ENCODE results near the gene DCAKD.

DNA sequence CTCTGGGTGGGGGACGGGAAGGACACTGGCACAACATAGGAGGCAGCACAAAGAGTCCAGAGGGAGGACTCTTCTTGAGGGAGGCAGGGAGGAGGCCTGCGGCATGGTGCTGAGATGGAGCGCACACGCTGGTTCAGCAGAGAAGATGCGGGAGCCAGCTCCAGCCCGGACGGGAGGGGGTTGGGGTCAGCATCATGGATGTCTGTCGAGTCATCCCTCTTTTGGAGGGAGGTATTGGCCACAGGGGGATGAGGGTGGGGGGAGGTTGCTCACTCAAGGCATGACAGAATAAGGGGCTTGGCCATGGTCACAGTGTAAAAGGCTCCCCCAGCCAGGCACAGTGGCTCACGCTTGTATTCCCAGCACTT lies 19.3 kb downstream of the DCAKD start:
- TF ChIP-seq, protein P1, sequence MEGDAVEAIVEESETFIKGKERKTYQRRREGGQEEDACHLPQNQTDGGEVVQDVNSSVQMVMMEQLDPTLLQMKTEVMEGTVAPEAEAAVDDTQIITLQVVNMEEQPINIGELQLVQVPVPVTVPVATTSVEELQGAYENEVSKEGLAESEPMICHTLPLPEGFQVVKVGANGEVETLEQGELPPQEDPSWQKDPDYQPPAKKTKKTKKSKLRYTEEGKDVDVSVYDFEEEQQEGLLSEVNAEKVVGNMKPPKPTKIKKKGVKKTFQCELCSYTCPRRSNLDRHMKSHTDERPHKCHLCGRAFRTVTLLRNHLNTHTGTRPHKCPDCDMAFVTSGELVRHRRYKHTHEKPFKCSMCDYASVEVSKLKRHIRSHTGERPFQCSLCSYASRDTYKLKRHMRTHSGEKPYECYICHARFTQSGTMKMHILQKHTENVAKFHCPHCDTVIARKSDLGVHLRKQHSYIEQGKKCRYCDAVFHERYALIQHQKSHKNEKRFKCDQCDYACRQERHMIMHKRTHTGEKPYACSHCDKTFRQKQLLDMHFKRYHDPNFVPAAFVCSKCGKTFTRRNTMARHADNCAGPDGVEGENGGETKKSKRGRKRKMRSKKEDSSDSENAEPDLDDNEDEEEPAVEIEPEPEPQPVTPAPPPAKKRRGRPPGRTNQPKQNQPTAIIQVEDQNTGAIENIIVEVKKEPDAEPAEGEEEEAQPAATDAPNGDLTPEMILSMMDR (IDR thresholded peaks at IDR 0.05) = no peak
- TF ChIP-seq EZH2 (IDR thresholded peaks at IDR 0.05) = no peak
- no peak for TF ChIP-seq EZH2phosphoT487 (IDR thresholded peaks at IDR 0.05)
